Testis (tissue), 3 donors: ENCODE measurements around the gene RIPPLY1. TPM values are rescaled to one million over a fixed set of nuclear protein-coding genes. Genes with fewer than 3 reads are reported as not detected.

ENCODE experiments used
- DNase-seq: peaks from one replicate; pipeline ENCODE4 v3.0.0-alpha.2; 2019
- H3K27ac ChIP-seq, 2 donors: fragments of 200-600 bp; sonication (generic); one replicate each; pipeline ENCODE4 v1.5.1; 2019
- H3K27me3 ChIP-seq: fragments of 200-600 bp; sonication (generic); one replicate; pipeline ENCODE4 v1.5.1; 2019
- H3K36me3 ChIP-seq: fragments of 200-600 bp; sonication (generic); one replicate; pipeline ENCODE4 v1.5.1; 2017; ENCODE audit warnings: low read depth; ENCODE audit errors: missing control alignments
- H3K4me1 ChIP-seq: fragments of 200-600 bp; sonication (generic); one replicate; pipeline ENCODE4 v1.5.1; 2019
- H3K4me3 ChIP-seq, 2 donors: fragments of 200-600 bp; sonication (generic); one replicate each; pipeline ENCODE4 v1.5.1; 2017 to 2019
- H3K9me3 ChIP-seq: fragments of 200-600 bp; sonication (generic); one replicate; pipeline ENCODE4 v1.5.1; 2017
- CTCF ChIP-seq, 3 experiments: fragments of 450-650 bp in 2 of 3; fragments of 200-600 bp in 1 of 3; sonication (generic) in 1 of 3; IDR thresholded peaks; one replicate each; pipeline ENCODE4 v1.5.1; 2016 to 2019; ENCODE audit warnings: antibody characterized with exemption in 3 of 3, mild to moderate bottlenecking in 2 of 3, moderate library complexity in 1 of 3
- POLR2A ChIP-seq: fragments of 450-650 bp; IDR thresholded peaks from one replicate; pipeline ENCODE4 v1.6.1; 2017; ENCODE audit warnings: antibody characterized with exemption, mild to moderate bottlenecking, moderate library complexity
- WGBS, 2 donors: methylation state at CpG; one replicate each; pipeline ENCODE4 v1.1.5; 2018; 5-methylcytosine and 5-hydroxymethylcytosine counted together
- intact Hi-C: fragments of 100-400 bp; cut with DNase I; formaldehyde crosslinking; loops from one replicate; pipeline ENCODE4 v1.15.1; 2023; ENCODE audit warnings: low total_unique reads
- polyA plus RNA-seq: library from polyadenylated mRNA; stranded (reverse); fragments of 350-450 nt; fragmentation: Illumina TruSeq; extraction: RNeasy Lipid Tissue Mini Kit (QIAGEN cat#74804); gene quantifications from one replicate; pipeline ENCODE4 v1.2.3, GENCODE V29; 2014; ENCODE audit warnings: low read depth, low replicate concordance; ENCODE audit not compliant: insufficient read depth
- total RNA-seq, 2 donors: library from RNA; depleted of rRNA; stranded (reverse); fragments of >200 nt; gene quantifications; one replicate each; pipeline ENCODE4 v1.2.3, GENCODE V29; 2016

The RIPPLY1 gene
- total and polyA plus RNA-seq, 3 donors from 2014 or later: not detected

GRCh38 chrX:106899841-106900240 is 3.3 kb downstream of the RIPPLY1 start:
- H3K27ac ChIP-seq: no peak overlapping the region
- H3K36me3 ChIP-seq: no peaks in the 10 kb centered on the region
- WGBS, 2 donors: 94% methylated on average over 1 of the region's 1 CpG; no CpG with 5 or more reads in 1 of the 2 donors
- TF ChIP-seq POLR2A (no peak), CTCF (IDR thresholded peaks at IDR 0.05) (no peak)
- intact Hi-C loops: no loop called here
- no peaks in the 10 kb centered on the region for H3K27me3 ChIP-seq
- no peak overlapping the region for H3K4me3 ChIP-seq
- no peaks in the 10 kb centered on the region for H3K4me1 ChIP-seq
- no peaks in the 10 kb centered on the region for H3K9me3 ChIP-seq
- DNase-seq: no peak

- Histone ChIP-seq H3K27me3 (no peaks in the 10 kb centered on the region), H3K4me1 (no peaks in the 10 kb centered on the region), H3K9me3 (no peaks in the 10 kb centered on the region), H3K36me3 (no peaks in the 10 kb centered on the region), H3K4me3 (no peak overlapping the region), H3K27ac (no peak overlapping the region)
- intact Hi-C loops: no loop called here
- DNase-seq: no peak
- TF ChIP-seq CTCF (IDR thresholded peaks at IDR 0.05): no peak
- TF ChIP-seq POLR2A: no peak
- WGBS, 2 donors: 65 to 73% methylated on average over 2 of the region's 2 CpGs
These were observed 3.9 kb downstream of the RIPPLY1 start for GRCh38 chrX:106899276-106899675.

- no peaks in the 10 kb centered on the region for H3K36me3 ChIP-seq
- H3K27me3 ChIP-seq: no peaks in the 10 kb centered on the region
- TF ChIP-seq POLR2A (no peak), CTCF (IDR thresholded peaks at IDR 0.05) (no peak)
- H3K4me3 ChIP-seq: no peak overlapping the region
- no peak overlapping the region for H3K27ac ChIP-seq
- no peaks in the 10 kb centered on the region for H3K4me1 ChIP-seq
- H3K9me3 ChIP-seq: no peaks in the 10 kb centered on the region
- 50 to 89% methylated on average over 1 of the region's 1 CpG for WGBS, 2 donors
- intact Hi-C loops: no loop called here
- DNase-seq: peak; percentile 18
These were observed 4.7 kb downstream of the RIPPLY1 start for GRCh38 chrX:106898462-106898861.

GRCh38 chrX:106897259-106897658 is 5.9 kb downstream of the RIPPLY1 start:
- no peaks in the 10 kb centered on the region for H3K4me1 ChIP-seq
- H3K36me3 ChIP-seq: no peaks in the 10 kb centered on the region
- intact Hi-C loops: no loop called here
- no peaks in the 10 kb centered on the region for H3K9me3 ChIP-seq
- TF ChIP-seq CTCF (IDR thresholded peaks at IDR 0.05) (no peak), POLR2A (no peak)
- H3K4me3 ChIP-seq: no peak overlapping the region
- H3K27ac ChIP-seq: no peak overlapping the region
- WGBS, 2 donors: 82 to 85% methylated on average over 6 of the region's 6 CpGs
- no peaks in the 10 kb centered on the region for H3K27me3 ChIP-seq
- DNase-seq: no peak

GRCh38 chrX:106894978-106895452 is 8.1 kb downstream of the RIPPLY1 start:
- 33 to 67% methylated on average over 1 to 2 of the region's 3 CpGs for WGBS, 2 donors
- Histone ChIP-seq H3K27ac (no peak overlapping the region), H3K9me3 (no peaks in the 10 kb centered on the region), H3K36me3 (no peaks in the 10 kb centered on the region), H3K4me3 (no peak overlapping the region), H3K4me1 (no peaks in the 10 kb centered on the region), H3K27me3 (no peaks in the 10 kb centered on the region)
- DNase-seq: no peak
- intact Hi-C loops: no loop called here
- TF ChIP-seq POLR2A (no peak), CTCF (IDR thresholded peaks at IDR 0.05) (no peak)
